HG02588 (cell line): Measurements from ENCODE around the gene CCT7.
"Not testable (repeated sequence)": the region's sequence is repeated elsewhere in the genome, so short reads cannot be mapped to it uniquely, and the experiment has no call there.

Experiments used
- ATAC-seq: cut with Tn5 transposase; IDR thresholded peaks from one replicate; pipeline ENCODE4 v1.9.1; 2021; ENCODE audit warnings: mild to moderate bottlenecking, moderate library complexity; ENCODE audit not compliant: unreplicated experiment

The CCT7 gene

GRCh38 chr2:73254343-73255006 lies 20.4 kb downstream of the CCT7 start:
- no peak for ATAC-seq

- no peak for ATAC-seq
These were observed 21.0 kb downstream of the CCT7 start for GRCh38 chr2:73255007-73255644.

- ATAC-seq, result no peak
These were observed 22.0 kb downstream of the CCT7 start for GRCh38 chr2:73255907-73256617.

- ATAC-seq, result no peak
These were observed 22.5 kb downstream of the CCT7 start for GRCh38 chr2:73256618-73256922.

GRCh38 chr2:73257021-73257420 lies 22.9 kb downstream of the CCT7 start:
- ATAC-seq, result no peak

- no peak for ATAC-seq
These were observed 23.5 kb downstream of the CCT7 start for GRCh38 chr2:73257425-73258125.

GRCh38 chr2:73258186-73258912 lies 24.2 kb downstream of the CCT7 start:
- no peak for ATAC-seq

- ATAC-seq, result no peak
These were observed 24.8 kb downstream of the CCT7 start for GRCh38 chr2:73258913-73259215.

GRCh38 chr2:73259276-73259675 lies 25.2 kb downstream of the CCT7 start:
- no peak for ATAC-seq

GRCh38 chr2:73259704-73260337 lies 25.7 kb downstream of the CCT7 start:
- no peak for ATAC-seq

- no peak for ATAC-seq
These were observed 26.4 kb downstream of the CCT7 start for GRCh38 chr2:73260338-73260984.

GRCh38 chr2:73262108-73262651 lies 28.1 kb downstream of the CCT7 start:
- no peak for ATAC-seq

- ATAC-seq, result not testable (repeated sequence)
These were observed 28.8 kb downstream of the CCT7 start for GRCh38 chr2:73262691-73263429.

GRCh38 chr2:73263540-73264331 lies 29.6 kb downstream of the CCT7 start:
- no peak for ATAC-seq

GRCh38 chr2:73264332-73264606 lies 30.2 kb downstream of the CCT7 start:
- no peak for ATAC-seq

- no peak for ATAC-seq
These were observed 30.7 kb downstream of the CCT7 start for GRCh38 chr2:73264783-73265182.

- ATAC-seq, result no peak
These were observed 31.4 kb downstream of the CCT7 start for GRCh38 chr2:73265298-73266060.
